RWPE2 (cell line): ENCODE measurements around the gene REXO2.

Experiments used
- ATAC-seq: fragments of 200-7000 bp; cut with Tn5 transposase; 3 replicates; pipeline ENCODE4 v1.9.1; 2021; ENCODE audit warnings: low read depth
- DNase-seq: peaks from one replicate; pipeline ENCODE4 v3.0.0-alpha.2; 2020; ENCODE audit warnings: low spot score
- H3K27ac ChIP-seq: fragments of 450-650 bp; 2 replicates; pipeline ENCODE4 v1.5.1; 2017; ENCODE audit warnings: mild to moderate bottlenecking; ENCODE audit not compliant: poor library complexity, severe bottlenecking
- H3K27me3 ChIP-seq: fragments of 250-450 bp; sonication (Bioruptor Pico); 2 replicates; pipeline ENCODE4 v1.5.1; 2021; ENCODE audit warnings: mild to moderate bottlenecking, moderate library complexity; ENCODE audit not compliant: insufficient read depth, poor library complexity, severe bottlenecking
- H3K36me3 ChIP-seq: fragments of 250-450 bp; sonication (Bioruptor Pico); 2 replicates; pipeline ENCODE4 v1.5.1; 2020; ENCODE audit warnings: low read depth, mild to moderate bottlenecking, moderate library complexity
- H3K4me1 ChIP-seq: fragments of 250-450 bp; sonication (Bioruptor Pico); 2 replicates; pipeline ENCODE4 v1.5.1; 2021; ENCODE audit warnings: mild to moderate bottlenecking, moderate library complexity; ENCODE audit not compliant: insufficient read depth, poor library complexity, severe bottlenecking
- H3K4me3 ChIP-seq: fragments of 250-450 bp; sonication (Bioruptor Pico); 2 replicates; pipeline ENCODE4 v1.5.1; 2021; ENCODE audit warnings: mild to moderate bottlenecking, moderate library complexity; ENCODE audit not compliant: severe bottlenecking
- H3K9me3 ChIP-seq: fragments of 250-450 bp; sonication (Bioruptor Pico); 2 replicates; pipeline ENCODE4 v1.5.1; 2021; ENCODE audit warnings: mild to moderate bottlenecking, moderate library complexity; ENCODE audit not compliant: severe bottlenecking
- CTCF ChIP-seq: fragments of 450-650 bp; IDR thresholded peaks from one replicate; pipeline ENCODE4 v1.5.1; 2017; ENCODE audit warnings: mild to moderate bottlenecking, moderate library complexity; ENCODE audit not compliant: poor library complexity, severe bottlenecking

REXO2 gene

GRCh38 chr11:114447444-114447843, 8.2 kb downstream of the REXO2 start:
- Histone ChIP-seq H3K4me3 (no peak overlapping the region), H3K27ac (no peak overlapping the region), H3K4me1 (no peaks in the 10 kb centered on the region), H3K36me3 (peaks cover 83% of the 10 kb centered on the region), H3K27me3 (no peaks in the 10 kb centered on the region), H3K9me3 (no peaks in the 10 kb centered on the region)
- no peak for TF ChIP-seq CTCF
- ATAC-seq, result no peak
- DNase-seq, result no peak

DNA sequence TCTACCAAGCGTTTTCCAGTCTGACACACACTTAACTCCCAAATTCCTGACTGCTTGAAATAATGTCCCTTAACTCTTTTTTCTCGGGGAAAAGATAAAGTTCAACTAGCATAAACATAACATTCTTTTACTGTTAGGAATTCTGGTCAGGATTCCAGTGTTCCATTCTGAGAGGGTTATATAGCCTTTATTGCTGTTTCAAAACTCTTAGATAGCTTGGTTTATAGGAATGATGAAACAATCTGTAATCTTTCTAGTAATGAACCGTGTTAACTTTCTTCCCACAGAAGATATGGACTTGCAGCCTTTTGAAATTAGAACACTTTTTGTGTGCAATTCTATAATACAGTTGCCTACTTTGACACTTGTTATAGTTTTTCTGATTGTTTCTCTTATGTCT, 8.6 kb downstream of the REXO2 start:
- Histone ChIP-seq H3K36me3 (peaks cover 83% of the 10 kb centered on the region), H3K4me1 (no peaks in the 10 kb centered on the region), H3K4me3 (no peak overlapping the region), H3K27ac (no peak overlapping the region), H3K9me3 (no peaks in the 10 kb centered on the region), H3K27me3 (no peaks in the 10 kb centered on the region)
- ATAC-seq, result no peak
- DNase-seq, result no peak
- no peak for TF ChIP-seq CTCF

DNA sequence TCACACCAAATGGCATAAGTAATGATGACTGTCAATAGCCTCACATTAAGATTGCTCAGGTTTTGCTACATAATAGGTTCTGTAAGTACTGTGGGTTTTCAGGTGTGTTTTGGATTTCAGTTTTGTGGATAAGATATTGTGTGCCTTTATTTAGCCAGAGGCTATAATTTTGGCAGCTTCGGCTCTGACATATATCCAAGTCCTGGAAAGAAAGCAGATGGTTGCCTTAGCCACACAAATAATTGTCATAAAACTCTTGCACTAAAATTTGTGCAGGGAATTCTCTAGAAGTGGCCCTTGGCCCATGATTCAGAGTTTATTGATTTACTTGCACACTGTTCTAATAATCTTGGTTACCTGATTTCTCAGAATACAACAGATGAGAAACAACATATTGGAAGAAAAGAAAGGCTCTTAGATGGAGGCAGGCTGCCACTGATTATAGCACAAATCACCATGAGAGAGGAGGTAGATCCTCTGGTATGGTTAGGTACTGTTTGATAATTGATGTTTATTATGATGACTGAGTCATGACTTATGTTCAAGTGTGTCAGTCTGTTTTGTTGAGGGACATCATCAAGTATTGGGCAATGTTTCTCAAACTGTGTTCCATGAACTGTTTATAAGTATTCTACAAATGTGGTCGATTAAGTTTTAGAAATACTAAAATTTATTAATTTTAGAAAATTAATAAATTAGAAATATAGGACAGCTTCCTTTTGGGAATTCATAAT, 9.6 kb downstream of the REXO2 start:
- no peak for ATAC-seq
- Histone ChIP-seq H3K27ac (no peak overlapping the region), H3K27me3 (no peaks in the 10 kb centered on the region), H3K9me3 (no peaks in the 10 kb centered on the region), H3K4me1 (no peaks in the 10 kb centered on the region), H3K4me3 (no peak overlapping the region), H3K36me3 (peaks cover 80% of the 10 kb centered on the region)
- DNase-seq, result no peak
- no peak for TF ChIP-seq CTCF

- peaks cover 71% of the 10 kb centered on the region for H3K36me3 ChIP-seq
- no peaks in the 10 kb centered on the region for H3K4me1 ChIP-seq
- H3K9me3 ChIP-seq, result no peaks in the 10 kb centered on the region
- no peak overlapping the region for H3K27ac ChIP-seq
- no peak for ATAC-seq
- H3K27me3 ChIP-seq, result no peaks in the 10 kb centered on the region
- no peak for TF ChIP-seq CTCF
- no peak overlapping the region for H3K4me3 ChIP-seq
- no peak for DNase-seq
These were observed 10.6 kb downstream of the REXO2 start for GRCh38 chr11:114449845-114450244.

DNA sequence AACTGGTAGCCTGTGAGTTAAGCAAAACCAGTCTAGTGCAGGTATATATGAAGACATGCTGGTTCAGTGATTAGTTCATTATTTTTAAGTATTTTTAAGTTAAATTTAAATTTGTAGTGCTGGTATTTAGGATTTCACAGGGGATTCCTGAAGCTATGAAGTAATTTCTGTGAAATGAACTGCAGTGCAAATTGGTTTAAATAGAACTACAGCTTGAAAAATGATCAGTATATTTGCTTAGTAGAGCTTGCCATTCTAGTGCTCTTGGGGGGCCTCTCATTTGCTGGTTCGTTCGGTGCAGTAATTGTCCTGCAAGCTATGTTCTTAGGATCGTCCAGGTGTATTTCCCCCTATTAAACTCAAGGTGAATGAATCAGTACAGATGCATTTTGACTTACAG, 13.1 kb downstream of the REXO2 start:
- H3K27me3 ChIP-seq, result no peaks in the 10 kb centered on the region
- TF ChIP-seq CTCF, result no peak
- no peak for ATAC-seq
- no peaks in the 10 kb centered on the region for H3K4me1 ChIP-seq
- H3K9me3 ChIP-seq, result no peaks in the 10 kb centered on the region
- H3K36me3 ChIP-seq, result peaks cover 53% of the 10 kb centered on the region
- no peak overlapping the region for H3K27ac ChIP-seq
- DNase-seq, result no peak
- H3K4me3 ChIP-seq, result no peak overlapping the region
